Subcutaneous adipose tissue (tissue), 4 donors: Measurements from ENCODE around the gene FMNL3. TPM values are rescaled to one million over a fixed set of nuclear protein-coding genes. Genes with fewer than 3 reads are reported as not detected.

Experiments
- CTCF ChIP-seq: fragments of 450-650 bp; IDR thresholded peaks from one replicate; pipeline ENCODE4 v1.5.1; 2016; ENCODE audit warnings: low read depth, mild to moderate bottlenecking, control low read depth, antibody characterized with exemption, moderate library complexity
- total RNA-seq, 4 donors: library from RNA; depleted of rRNA; stranded (reverse); fragments of >200 nt; gene quantifications; one replicate each; pipeline ENCODE4 v1.1.0, GENCODE V29; 2016

The FMNL3 gene
- total RNA-seq, 4 donors from 2014 or later, result 8.2 to 19.6 (median 14.0) TPM

- no peak for TF ChIP-seq CTCF
Measured at GRCh38 chr12:49631336-49631907, 75.8 kb downstream of the FMNL3 start.

- TF ChIP-seq CTCF, result no peak
Measured at GRCh38 chr12:49627752-49628360, 79.3 kb downstream of the FMNL3 start.

GRCh38 chr12:49626836-49627235 lies 80.4 kb downstream of the FMNL3 start:
- no peak for TF ChIP-seq CTCF

- TF ChIP-seq CTCF, result no peak
Measured at GRCh38 chr12:49626169-49626835, 80.9 kb downstream of the FMNL3 start.

- no peak for TF ChIP-seq CTCF
Measured at GRCh38 chr12:49624921-49625577, 82.2 kb downstream of the FMNL3 start.

GRCh38 chr12:49623142-49623904 lies 83.9 kb downstream of the FMNL3 start, which contains the start of gene PRPF40B:
Gene PRPF40B, plus strand, starts transcription at chr12:49623561. Its CDS starts 30 bp downstream, at chr12:49623591.
- TF ChIP-seq CTCF, result no peak
